Fibroblast of lung (primary cell): ENCODE measurements around the gene DTD1. TPM values are rescaled to one million over a fixed set of nuclear protein-coding genes. Genes with fewer than 3 reads are reported as not detected.

ENCODE experiments used
- DNase-seq, 2 donors: peaks; one replicate each; pipeline versions ENCODE4 v3.0.0 to v3.0.0-alpha.2; 2010; ENCODE audit warnings: low read depth in 2 of 2
- H2AFZ ChIP-seq: 2 replicates; pipeline ENCODE4 v1.5.1; 2012; ENCODE audit warnings: low read length, control low read depth, inconsistent platforms
- H3K27ac ChIP-seq: 2 replicates; pipeline ENCODE4 v1.5.1; 2011; ENCODE audit warnings: low read length, control low read depth; ENCODE audit not compliant: insufficient read depth
- H3K27me3 ChIP-seq: 2 replicates; pipeline ENCODE4 v1.5.1; 2011; ENCODE audit warnings: mild to moderate bottlenecking, low read length; ENCODE audit not compliant: control insufficient read depth, insufficient read depth
- H3K36me3 ChIP-seq: 2 replicates; pipeline ENCODE4 v1.5.1; 2011; ENCODE audit warnings: low read length; ENCODE audit not compliant: control insufficient read depth, insufficient read depth
- H3K4me1 ChIP-seq: 2 replicates; pipeline ENCODE4 v1.5.1; 2011; ENCODE audit warnings: low read length; ENCODE audit not compliant: control insufficient read depth, insufficient read depth; ENCODE audit errors: extremely low read depth
- H3K4me2 ChIP-seq: 2 replicates; pipeline ENCODE4 v1.5.1; 2011; ENCODE audit warnings: low read length, control low read depth; ENCODE audit not compliant: insufficient read depth; ENCODE audit errors: extremely low read depth
- H3K4me3 ChIP-seq, 4 experiments: fragments of 200-600 bp in 1 of 4; sonication (generic) in 1 of 4; replicated peaks in 1 of 4; 2 replicates each; pipeline ENCODE4 v1.5.1; 2011 to 2016; ENCODE audit warnings: low read length in 4 of 4, low read depth in 3 of 4, mild to moderate bottlenecking in 3 of 4, control low read depth in 2 of 4, inconsistent platforms in 1 of 4, mixed read lengths in 1 of 4; ENCODE audit not compliant: insufficient read depth in 1 of 4; ENCODE audit errors: control extremely low read depth in 1 of 4
- H3K79me2 ChIP-seq: 2 replicates; pipeline ENCODE4 v1.5.1; 2012; ENCODE audit warnings: mild to moderate bottlenecking, low read length, inconsistent platforms; ENCODE audit not compliant: control insufficient read depth, insufficient read depth
- H3K9ac ChIP-seq: 2 replicates; pipeline ENCODE4 v1.5.1; 2011; ENCODE audit warnings: mild to moderate bottlenecking, low read length, control low read depth; ENCODE audit not compliant: insufficient read depth
- H3K9me3 ChIP-seq: 2 replicates; pipeline ENCODE4 v1.5.1; 2012; ENCODE audit warnings: low read depth, low read length; ENCODE audit not compliant: control insufficient read depth, insufficient read depth
- H4K20me1 ChIP-seq: 2 replicates; pipeline ENCODE4 v1.5.1; 2011; ENCODE audit warnings: low read length; ENCODE audit not compliant: control insufficient read depth, insufficient read depth; ENCODE audit errors: extremely low read depth
- EZH2 ChIP-seq: IDR thresholded peaks from 2 replicates; pipeline ENCODE4 v1.5.1; 2012; ENCODE audit warnings: low read length, control low read depth, mild to moderate bottlenecking; ENCODE audit errors: missing control alignments
- polyA plus RNA-seq, 2 donors: library from polyadenylated mRNA; depleted of rRNA in 1 of 2; stranded (reverse) in 1 of 2; unstranded in 1 of 2; fragments of >200 nt; gene quantifications; 2 replicates each; pipeline ENCODE4 v1.2.1, GENCODE V29; 2011 to 2012; ENCODE audit warnings: missing spikeins in 1 of 2
- total RNA-seq: library from RNA; depleted of rRNA; stranded (reverse); fragments of >200 nt; gene quantifications from 2 replicates; pipeline ENCODE4 v1.2.1, GENCODE V29; 2014
- TF ChIP-seq, protein P1 (sequence below), 2 donors: IDR thresholded peaks in 1 of 2; conservative IDR thresholded peaks in 1 of 2; 1 replicate in 1 of 2; 2 replicates in 1 of 2; pipeline ENCODE4 v1.5.1; 2011 to 2012; ENCODE audit warnings: low read length in 2 of 2, control low read depth in 1 of 2, inconsistent platforms in 1 of 2, low read depth in 1 of 2, mild to moderate bottlenecking in 1 of 2

Gene DTD1
- total and polyA plus RNA-seq, 2 donors (not counting 1 experiment from before 2014, with no cell fraction given) = 60.8 to 71.0 TPM

DNA sequence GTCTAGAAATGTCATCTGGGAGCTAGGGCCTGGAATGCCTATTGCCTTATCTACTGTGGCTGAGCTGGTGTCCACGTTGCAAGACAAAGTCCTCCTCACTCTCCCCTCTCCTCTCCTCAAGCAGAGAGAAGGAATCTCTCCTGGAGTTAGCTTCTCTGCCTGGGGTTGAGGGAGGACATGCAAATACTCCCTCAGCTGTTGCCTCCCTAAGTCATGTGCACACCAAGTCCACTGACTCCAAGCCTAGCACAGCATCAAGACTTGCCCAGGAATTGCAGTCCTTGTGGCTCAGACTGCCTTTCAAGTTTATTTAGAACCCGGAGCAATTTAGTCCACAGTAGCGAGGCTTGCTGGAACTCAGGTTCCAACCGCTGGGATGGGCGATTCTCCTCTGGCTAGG is 187.8 kb downstream of the DTD1 start:
- no peaks in the 10 kb centered on the region for H3K36me3 ChIP-seq
- no peaks in the 10 kb centered on the region for H3K79me2 ChIP-seq
- no peak overlapping the region for H2AFZ ChIP-seq
- H3K9ac ChIP-seq = no peak overlapping the region
- H3K4me2 ChIP-seq = no peak overlapping the region
- H3K4me1 ChIP-seq = no peaks in the 10 kb centered on the region
- TF ChIP-seq EZH2 = no peak
- TF ChIP-seq, protein P1, sequence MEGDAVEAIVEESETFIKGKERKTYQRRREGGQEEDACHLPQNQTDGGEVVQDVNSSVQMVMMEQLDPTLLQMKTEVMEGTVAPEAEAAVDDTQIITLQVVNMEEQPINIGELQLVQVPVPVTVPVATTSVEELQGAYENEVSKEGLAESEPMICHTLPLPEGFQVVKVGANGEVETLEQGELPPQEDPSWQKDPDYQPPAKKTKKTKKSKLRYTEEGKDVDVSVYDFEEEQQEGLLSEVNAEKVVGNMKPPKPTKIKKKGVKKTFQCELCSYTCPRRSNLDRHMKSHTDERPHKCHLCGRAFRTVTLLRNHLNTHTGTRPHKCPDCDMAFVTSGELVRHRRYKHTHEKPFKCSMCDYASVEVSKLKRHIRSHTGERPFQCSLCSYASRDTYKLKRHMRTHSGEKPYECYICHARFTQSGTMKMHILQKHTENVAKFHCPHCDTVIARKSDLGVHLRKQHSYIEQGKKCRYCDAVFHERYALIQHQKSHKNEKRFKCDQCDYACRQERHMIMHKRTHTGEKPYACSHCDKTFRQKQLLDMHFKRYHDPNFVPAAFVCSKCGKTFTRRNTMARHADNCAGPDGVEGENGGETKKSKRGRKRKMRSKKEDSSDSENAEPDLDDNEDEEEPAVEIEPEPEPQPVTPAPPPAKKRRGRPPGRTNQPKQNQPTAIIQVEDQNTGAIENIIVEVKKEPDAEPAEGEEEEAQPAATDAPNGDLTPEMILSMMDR (conservative IDR thresholded peaks at IDR 0.05 in 1 of 2, IDR thresholded peaks at IDR 0.05 in 1 of 2; ENCODE audit: low read depth in 1 of 2, low read length in 2 of 2) = no peak
- H3K27ac ChIP-seq = no peak overlapping the region
- no peaks in the 10 kb centered on the region for H3K27me3 ChIP-seq
- H3K9me3 ChIP-seq = no peaks in the 10 kb centered on the region
- H4K20me1 ChIP-seq = no peaks in the 10 kb centered on the region
- DNase-seq = no peak
- no peak overlapping the region for H3K4me3 ChIP-seq

DNA sequence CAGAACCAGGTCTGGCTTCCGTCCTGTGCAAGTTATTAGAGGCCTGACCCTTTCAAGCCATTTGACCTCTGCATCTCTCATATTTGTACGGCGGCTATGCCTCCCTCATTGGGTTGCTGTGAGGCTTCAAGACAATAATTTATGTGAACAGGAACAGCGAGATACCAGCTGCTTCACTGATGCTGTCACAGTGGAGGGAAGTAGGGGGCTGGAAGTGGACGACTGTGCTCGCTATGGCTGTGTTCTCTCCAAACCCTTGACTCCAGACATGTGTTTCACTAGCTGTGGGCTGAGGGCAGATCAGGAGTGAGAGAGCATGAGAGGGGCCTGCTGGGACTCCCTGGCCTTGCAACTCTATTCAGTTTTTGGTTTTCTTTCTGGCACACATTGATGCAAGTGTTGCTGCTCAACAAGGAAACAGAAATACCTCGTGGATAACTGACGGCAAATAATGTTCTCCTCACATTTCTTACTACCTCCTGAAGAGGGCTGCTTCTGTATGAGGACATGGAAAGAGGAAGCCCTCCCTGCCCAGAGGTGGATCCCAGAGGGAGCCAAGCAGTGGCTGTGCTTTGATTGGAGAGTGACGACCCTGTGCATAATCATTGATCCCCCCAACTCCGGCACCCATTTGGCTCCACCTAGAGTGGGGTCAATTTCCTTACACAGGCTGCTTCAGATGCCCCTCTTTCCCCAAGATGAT is 191.0 kb downstream of the DTD1 start:
- H3K4me3 ChIP-seq = no peak overlapping the region
- no peak overlapping the region for H3K9ac ChIP-seq
- no peak overlapping the region for H3K27ac ChIP-seq
- no peaks in the 10 kb centered on the region for H4K20me1 ChIP-seq
- no peak for DNase-seq
- no peak overlapping the region for H3K4me2 ChIP-seq
- H3K27me3 ChIP-seq = no peaks in the 10 kb centered on the region
- H3K36me3 ChIP-seq = no peaks in the 10 kb centered on the region
- no peak overlapping the region for H2AFZ ChIP-seq
- no peaks in the 10 kb centered on the region for H3K9me3 ChIP-seq
- no peaks in the 10 kb centered on the region for H3K79me2 ChIP-seq
- no peaks in the 10 kb centered on the region for H3K4me1 ChIP-seq
- TF ChIP-seq, protein P1 (conservative IDR thresholded peaks at IDR 0.05 in 1 of 2, IDR thresholded peaks at IDR 0.05 in 1 of 2; ENCODE audit: low read depth in 1 of 2, low read length in 2 of 2) = no peak
- no peak for TF ChIP-seq EZH2

DNA sequence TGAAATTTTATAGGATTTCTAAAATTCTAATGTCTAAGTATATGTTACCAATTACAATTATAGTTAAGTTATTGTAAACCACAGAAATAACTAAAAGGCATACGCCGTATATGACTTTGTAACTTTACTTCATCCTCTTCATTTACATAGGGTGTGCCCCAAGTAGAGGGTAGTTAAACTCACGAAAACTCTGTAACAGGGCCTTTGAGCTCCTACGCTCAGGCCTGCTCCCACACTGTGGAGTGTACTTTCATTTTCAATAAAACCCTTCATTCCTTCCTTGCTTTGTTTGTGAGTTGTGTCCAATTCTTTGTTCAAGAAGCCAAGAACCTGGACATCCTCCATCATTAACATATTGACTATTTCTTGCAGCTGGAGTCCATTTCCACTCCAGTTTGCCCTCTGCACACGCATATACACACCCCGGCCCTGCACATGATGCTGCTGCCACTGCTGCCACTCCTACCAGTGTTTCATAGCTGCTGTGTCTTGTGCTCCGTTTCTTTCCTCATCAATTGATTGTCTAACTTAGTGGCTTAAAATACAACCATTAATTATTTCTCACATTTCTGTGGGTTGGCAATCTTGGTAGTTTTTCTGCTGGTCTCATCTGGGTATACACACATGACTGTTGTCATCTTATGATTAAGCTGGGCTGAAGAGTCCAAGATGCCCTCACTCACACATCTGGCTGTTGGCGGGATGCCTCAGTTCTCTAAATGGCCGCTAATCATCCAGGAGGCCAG is 192.7 kb downstream of the DTD1 start:
- no peaks in the 10 kb centered on the region for H3K79me2 ChIP-seq
- H3K4me2 ChIP-seq = peak overlapping the region; percentile 15
- H2AFZ ChIP-seq = no peak overlapping the region
- no peak for DNase-seq
- no peak overlapping the region for H3K27ac ChIP-seq
- no peaks in the 10 kb centered on the region for H3K9me3 ChIP-seq
- H3K36me3 ChIP-seq = no peaks in the 10 kb centered on the region
- no peak overlapping the region for H3K9ac ChIP-seq
- H3K4me1 ChIP-seq = no peaks in the 10 kb centered on the region
- peak overlapping the region in 1 of 4 experiments; percentile 6 for H3K4me3 ChIP-seq
- TF ChIP-seq EZH2 = no peak
- TF ChIP-seq, protein P1 (conservative IDR thresholded peaks at IDR 0.05 in 1 of 2, IDR thresholded peaks at IDR 0.05 in 1 of 2; ENCODE audit: low read depth in 1 of 2, low read length in 2 of 2) = no peak
- H3K27me3 ChIP-seq = no peaks in the 10 kb centered on the region
- no peaks in the 10 kb centered on the region for H4K20me1 ChIP-seq
